Panc1 (cell line): ENCODE measurements around the gene CPAMD8. TPM values are rescaled to one million over a fixed set of nuclear protein-coding genes. Genes with fewer than 3 reads are reported as not detected.

ENCODE experiments used
- ATAC-seq: fragments of 200-7000 bp; cut with Tn5 transposase; 2 replicates; pipeline ENCODE4 v1.9.1; 2020; ENCODE audit warnings: mild to moderate bottlenecking, moderate library complexity
- BruUV-seq: library from RNA; stranded (reverse); fragments of 400-500 nt; replicated peaks from 2 replicates; lab custom pipeline; 2021; lab: Mats Ljungman, UMichigan
- CTCF ChIA-PET: fragments of 300-600 bp; sonication (Branson Sonifier 250); formaldehyde crosslinking; loops from one replicate; lab custom pipeline; 2022; ENCODE audit warnings: antibody characterized with exemption; lab: Charles Lee
- POLR2A ChIA-PET: fragments of 300-600 bp; sonication (Branson Sonifier 250); formaldehyde crosslinking; loops from one replicate; lab custom pipeline; 2022; ENCODE audit warnings: antibody characterized with exemption; lab: Charles Lee
- DNase-seq: peaks from one replicate; pipeline ENCODE4 v3.0.0-alpha.2; 2010; ENCODE audit warnings: low read depth, low spot score
- H3K27ac ChIP-seq: 2 replicates; pipeline ENCODE4 v1.5.1; 2011; ENCODE audit warnings: mild to moderate bottlenecking, low read length, inconsistent platforms
- H3K27me3 ChIP-seq: fragments of 200-500 bp; sonication (Bioruptor generic); 2 replicates; pipeline ENCODE4 v1.6.0; 2014; ENCODE audit warnings: low read length, inconsistent platforms; ENCODE audit not compliant: control insufficient read depth, insufficient read depth
- H3K36me3 ChIP-seq: fragments of 200-500 bp; sonication (Bioruptor generic); 2 replicates; pipeline ENCODE4 v1.5.1; 2014; ENCODE audit warnings: inconsistent platforms, mild to moderate bottlenecking, low read length, moderate library complexity; ENCODE audit not compliant: control insufficient read depth, insufficient read depth
- H3K4me1 ChIP-seq: 2 replicates; pipeline ENCODE4 v1.5.1; 2011; ENCODE audit warnings: inconsistent platforms, mild to moderate bottlenecking, low read length, moderate library complexity; ENCODE audit not compliant: control insufficient read depth, insufficient read depth
- H3K4me3 ChIP-seq, 2 experiments: 2 replicates each; pipeline ENCODE4 v1.5.1; 2011 to 2012; ENCODE audit warnings: low read depth in 2 of 2, low read length in 2 of 2, mild to moderate bottlenecking in 2 of 2, inconsistent platforms in 1 of 2, moderate library complexity in 1 of 2
- H3K9me3 ChIP-seq: fragments of 200-500 bp; sonication (Bioruptor generic); 2 replicates; pipeline ENCODE4 v1.5.1; 2014; ENCODE audit warnings: low read depth, mild to moderate bottlenecking, inconsistent platforms, low read length, moderate library complexity; ENCODE audit not compliant: control insufficient read depth, insufficient read depth
- POLR2AphosphoS5 ChIP-seq: IDR thresholded peaks from 2 replicates; pipeline ENCODE4 v1.6.1; 2012; ENCODE audit warnings: mild to moderate bottlenecking, low read depth, low read length, moderate library complexity
- SIN3A ChIP-seq: IDR thresholded peaks from 2 replicates; pipeline ENCODE4 v1.6.1; 2012; ENCODE audit warnings: low read depth, mild to moderate bottlenecking, low read length, moderate library complexity, borderline replicate concordance; ENCODE audit not compliant: insufficient read depth
- TCF7L2 ChIP-seq: IDR thresholded peaks from 2 replicates; pipeline ENCODE4 v1.6.1; 2011; ENCODE audit warnings: mild to moderate bottlenecking, low read depth, low read length, inconsistent platforms
- in situ Hi-C: cut with HindIII; loops from 2 replicates; pipeline ENCODE4 v1.10.0; 2016; ENCODE audit warnings: low sequenced_read_pairs, low pct_unique_long_range_greater_than_20kb
- intact Hi-C: fragments of 100-400 bp; cut with micrococcal nuclease; formaldehyde crosslinking; loops from one replicate; pipeline ENCODE4 v1.10.0; 2022; ENCODE audit not compliant: unreplicated experiment
- total RNA-seq: library from RNA; stranded (reverse); gene quantifications from one replicate; pipeline ENCODE4 v1.2.1, GENCODE V29; 2021; ENCODE audit not compliant: unreplicated experiment
- TF ChIP-seq, protein P1 (sequence below): fragments of 450-650 bp; IDR thresholded peaks from 2 replicates; pipeline ENCODE4 v1.5.1; 2017; ENCODE audit warnings: mild to moderate bottlenecking
- TF ChIP-seq, protein P2 (sequence below), 2 experiments: IDR thresholded peaks; 2 replicates each; pipeline ENCODE4 v1.6.1; 2011 to 2012; ENCODE audit warnings: low read depth in 2 of 2, control low read depth in 1 of 2, low read length in 1 of 2, mild to moderate bottlenecking in 1 of 2, moderate library complexity in 1 of 2; ENCODE audit not compliant: insufficient read depth in 1 of 2

The CPAMD8 gene
- total RNA-seq, 1 experiment from 2014 or later: 2.0 TPM

DNA sequence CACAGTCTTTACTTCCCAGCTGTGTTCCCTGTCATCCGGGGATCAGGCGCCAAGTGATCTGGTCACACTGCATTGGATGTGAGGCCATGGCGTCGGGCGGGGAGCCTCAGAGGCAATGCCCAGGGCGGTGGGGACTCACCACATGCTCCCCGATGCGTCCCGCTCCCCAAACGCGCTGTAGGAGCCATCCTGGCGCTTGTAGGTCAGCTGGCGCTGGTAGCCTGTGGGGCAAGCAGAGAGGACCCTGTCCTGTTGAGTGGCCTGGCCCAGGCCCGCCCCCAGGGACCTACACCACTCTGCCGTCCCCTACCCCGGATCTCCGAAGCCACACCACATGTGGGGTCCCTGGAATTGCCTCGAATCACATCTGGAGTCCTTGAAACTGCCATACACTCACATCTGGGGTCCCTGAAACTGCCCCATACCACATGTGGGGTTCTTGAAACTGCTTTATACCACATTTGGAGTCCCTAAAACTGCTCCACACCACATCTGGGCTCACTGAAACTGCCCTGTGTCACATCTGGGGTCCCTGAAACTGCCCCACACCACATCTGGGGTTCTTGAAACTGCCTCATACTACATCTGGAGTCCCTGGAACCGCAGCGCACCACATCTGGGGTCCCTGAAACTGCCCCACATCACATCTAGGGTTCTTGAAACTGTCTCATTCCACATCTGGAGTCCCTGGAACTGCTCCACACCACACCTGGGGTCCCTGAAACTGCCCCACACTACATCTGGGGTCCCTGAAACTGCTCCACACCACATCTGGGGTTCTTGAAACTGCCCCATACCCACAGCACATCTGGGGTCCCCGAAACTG, 104.6 kb downstream of the CPAMD8 start:
- CTCF ChIA-PET: no interaction called here
- intact Hi-C loops: no loop called here

GRCh38 chr19:16920816-16921529, 105.6 kb downstream of the CPAMD8 start:
- Histone ChIP-seq H3K4me1 (no peaks in the 10 kb centered on the region), H3K36me3 (no peaks in the 10 kb centered on the region), H3K27me3 (no peaks in the 10 kb centered on the region), H3K27ac (no peak overlapping the region), H3K9me3 (no peaks in the 10 kb centered on the region), H3K4me3 (no peak overlapping the region)
- intact Hi-C loops (no loop called here), in situ Hi-C loops (no loop called here)
- ATAC-seq (0 out of 2 replicates have a peak, but pooled peaks have one; percentile 42), DNase-seq (no peak)
- POLR2A ChIA-PET: no interaction called here
- no peak for TF ChIP-seq SIN3A
- TF ChIP-seq, protein P1, sequence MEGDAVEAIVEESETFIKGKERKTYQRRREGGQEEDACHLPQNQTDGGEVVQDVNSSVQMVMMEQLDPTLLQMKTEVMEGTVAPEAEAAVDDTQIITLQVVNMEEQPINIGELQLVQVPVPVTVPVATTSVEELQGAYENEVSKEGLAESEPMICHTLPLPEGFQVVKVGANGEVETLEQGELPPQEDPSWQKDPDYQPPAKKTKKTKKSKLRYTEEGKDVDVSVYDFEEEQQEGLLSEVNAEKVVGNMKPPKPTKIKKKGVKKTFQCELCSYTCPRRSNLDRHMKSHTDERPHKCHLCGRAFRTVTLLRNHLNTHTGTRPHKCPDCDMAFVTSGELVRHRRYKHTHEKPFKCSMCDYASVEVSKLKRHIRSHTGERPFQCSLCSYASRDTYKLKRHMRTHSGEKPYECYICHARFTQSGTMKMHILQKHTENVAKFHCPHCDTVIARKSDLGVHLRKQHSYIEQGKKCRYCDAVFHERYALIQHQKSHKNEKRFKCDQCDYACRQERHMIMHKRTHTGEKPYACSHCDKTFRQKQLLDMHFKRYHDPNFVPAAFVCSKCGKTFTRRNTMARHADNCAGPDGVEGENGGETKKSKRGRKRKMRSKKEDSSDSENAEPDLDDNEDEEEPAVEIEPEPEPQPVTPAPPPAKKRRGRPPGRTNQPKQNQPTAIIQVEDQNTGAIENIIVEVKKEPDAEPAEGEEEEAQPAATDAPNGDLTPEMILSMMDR: no peak
- TF ChIP-seq, protein P2, sequence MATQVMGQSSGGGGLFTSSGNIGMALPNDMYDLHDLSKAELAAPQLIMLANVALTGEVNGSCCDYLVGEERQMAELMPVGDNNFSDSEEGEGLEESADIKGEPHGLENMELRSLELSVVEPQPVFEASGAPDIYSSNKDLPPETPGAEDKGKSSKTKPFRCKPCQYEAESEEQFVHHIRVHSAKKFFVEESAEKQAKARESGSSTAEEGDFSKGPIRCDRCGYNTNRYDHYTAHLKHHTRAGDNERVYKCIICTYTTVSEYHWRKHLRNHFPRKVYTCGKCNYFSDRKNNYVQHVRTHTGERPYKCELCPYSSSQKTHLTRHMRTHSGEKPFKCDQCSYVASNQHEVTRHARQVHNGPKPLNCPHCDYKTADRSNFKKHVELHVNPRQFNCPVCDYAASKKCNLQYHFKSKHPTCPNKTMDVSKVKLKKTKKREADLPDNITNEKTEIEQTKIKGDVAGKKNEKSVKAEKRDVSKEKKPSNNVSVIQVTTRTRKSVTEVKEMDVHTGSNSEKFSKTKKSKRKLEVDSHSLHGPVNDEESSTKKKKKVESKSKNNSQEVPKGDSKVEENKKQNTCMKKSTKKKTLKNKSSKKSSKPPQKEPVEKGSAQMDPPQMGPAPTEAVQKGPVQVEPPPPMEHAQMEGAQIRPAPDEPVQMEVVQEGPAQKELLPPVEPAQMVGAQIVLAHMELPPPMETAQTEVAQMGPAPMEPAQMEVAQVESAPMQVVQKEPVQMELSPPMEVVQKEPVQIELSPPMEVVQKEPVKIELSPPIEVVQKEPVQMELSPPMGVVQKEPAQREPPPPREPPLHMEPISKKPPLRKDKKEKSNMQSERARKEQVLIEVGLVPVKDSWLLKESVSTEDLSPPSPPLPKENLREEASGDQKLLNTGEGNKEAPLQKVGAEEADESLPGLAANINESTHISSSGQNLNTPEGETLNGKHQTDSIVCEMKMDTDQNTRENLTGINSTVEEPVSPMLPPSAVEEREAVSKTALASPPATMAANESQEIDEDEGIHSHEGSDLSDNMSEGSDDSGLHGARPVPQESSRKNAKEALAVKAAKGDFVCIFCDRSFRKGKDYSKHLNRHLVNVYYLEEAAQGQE (IDR thresholded peaks at IDR 0.05; ENCODE audit: insufficient read depth in 1 of 2, low read depth in 2 of 2, low read length in 1 of 2): no peak
- TF ChIP-seq TCF7L2: no peak
- CTCF ChIA-PET: no interaction called here
- BruUV-seq: no TSS peak

More for the DNA sequence above, 104.6 kb downstream of the CPAMD8 start:
- in situ Hi-C loops: no loop called here
- Histone ChIP-seq H3K27ac (no peak overlapping the region), H3K4me3 (no peak overlapping the region), H3K27me3 (no peaks in the 10 kb centered on the region), H3K4me1 (no peaks in the 10 kb centered on the region), H3K36me3 (no peaks in the 10 kb centered on the region), H3K9me3 (no peaks in the 10 kb centered on the region)
- TF ChIP-seq, protein P1: no peak
- TF ChIP-seq SIN3A: no peak
- TF ChIP-seq POLR2AphosphoS5: no peak
- TF ChIP-seq, protein P2 (IDR thresholded peaks at IDR 0.05; ENCODE audit: insufficient read depth in 1 of 2, low read depth in 2 of 2, low read length in 1 of 2): no peak
- TF ChIP-seq TCF7L2: no peak
- POLR2A ChIA-PET: no interaction called here
- no peak for ATAC-seq
- no peak for DNase-seq
- no TSS peak for BruUV-seq
